T-helper 1 cell treated with Interleukin-12 subunit alpha and Interleukin-12 subunit beta and Interleukin-4 antibody, amounts not matched to agents 30 μg/mL and 1 μg/mL, for 36 hours (primary cell): ENCODE results near the gene PIAS1.

Source experiments
- H3K27ac Mint-ChIP-seq: one replicate; pipeline ENCODE4 v1.8.0; 2021; ENCODE audit warnings: mild to moderate bottlenecking, mixed read lengths
- H3K27me3 Mint-ChIP-seq: one replicate; pipeline ENCODE4 v1.8.0; 2021; ENCODE audit warnings: low read depth, mixed read lengths
- H3K36me3 Mint-ChIP-seq: one replicate; pipeline ENCODE4 v1.8.0; 2021; ENCODE audit warnings: low read depth, mixed read lengths
- H3K4me1 Mint-ChIP-seq: one replicate; pipeline ENCODE4 v1.8.0; 2021; ENCODE audit warnings: low read depth, mixed read lengths
- H3K4me3 Mint-ChIP-seq: one replicate; pipeline ENCODE4 v1.8.0; 2021; ENCODE audit warnings: mild to moderate bottlenecking, moderate library complexity, mixed read lengths
- H3K9me3 Mint-ChIP-seq: one replicate; pipeline ENCODE4 v1.8.0; 2021; ENCODE audit warnings: mixed read lengths

Gene PIAS1

DNA sequence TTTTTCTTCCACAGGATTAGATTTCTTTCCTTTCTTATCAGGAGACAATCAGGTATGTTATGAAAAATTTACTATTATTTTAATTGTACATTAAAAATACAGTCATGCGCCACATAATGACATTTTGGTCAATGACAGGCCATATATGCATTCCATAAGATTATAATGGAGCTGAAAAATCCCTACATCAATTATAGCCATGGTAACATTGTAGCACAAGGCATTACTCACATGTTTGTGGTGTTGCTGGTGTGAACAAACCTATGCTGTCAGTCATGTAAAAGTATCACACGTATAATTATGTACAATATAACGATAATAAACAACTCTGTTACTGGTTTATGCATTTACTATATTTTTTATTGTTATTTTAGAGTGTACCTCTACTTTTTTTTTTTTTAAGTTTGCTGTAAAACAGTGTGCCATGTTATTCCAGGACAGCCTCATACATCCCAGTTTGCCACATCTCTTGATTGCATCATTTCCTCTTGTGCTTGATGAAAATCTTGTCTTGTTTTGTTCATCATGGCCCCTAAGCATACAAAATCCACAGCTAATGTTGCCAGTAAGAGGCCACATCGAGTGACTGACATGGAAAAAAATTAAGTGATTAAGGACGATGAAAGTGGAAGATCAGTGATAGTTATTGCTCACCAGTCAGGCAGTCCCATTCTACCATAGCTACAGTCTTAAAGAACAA, 129.7 kb downstream of the PIAS1 start:
- Mint-ChIP-seq H3K36me3 (peaks cover 42% of the 10 kb centered on the region), H3K27me3 (no peaks in the 10 kb centered on the region), H3K4me1 (peaks cover 5% of the 10 kb centered on the region), H3K27ac (no peak overlapping the region), H3K9me3 (no peaks in the 10 kb centered on the region), H3K4me3 (no peak overlapping the region)

DNA sequence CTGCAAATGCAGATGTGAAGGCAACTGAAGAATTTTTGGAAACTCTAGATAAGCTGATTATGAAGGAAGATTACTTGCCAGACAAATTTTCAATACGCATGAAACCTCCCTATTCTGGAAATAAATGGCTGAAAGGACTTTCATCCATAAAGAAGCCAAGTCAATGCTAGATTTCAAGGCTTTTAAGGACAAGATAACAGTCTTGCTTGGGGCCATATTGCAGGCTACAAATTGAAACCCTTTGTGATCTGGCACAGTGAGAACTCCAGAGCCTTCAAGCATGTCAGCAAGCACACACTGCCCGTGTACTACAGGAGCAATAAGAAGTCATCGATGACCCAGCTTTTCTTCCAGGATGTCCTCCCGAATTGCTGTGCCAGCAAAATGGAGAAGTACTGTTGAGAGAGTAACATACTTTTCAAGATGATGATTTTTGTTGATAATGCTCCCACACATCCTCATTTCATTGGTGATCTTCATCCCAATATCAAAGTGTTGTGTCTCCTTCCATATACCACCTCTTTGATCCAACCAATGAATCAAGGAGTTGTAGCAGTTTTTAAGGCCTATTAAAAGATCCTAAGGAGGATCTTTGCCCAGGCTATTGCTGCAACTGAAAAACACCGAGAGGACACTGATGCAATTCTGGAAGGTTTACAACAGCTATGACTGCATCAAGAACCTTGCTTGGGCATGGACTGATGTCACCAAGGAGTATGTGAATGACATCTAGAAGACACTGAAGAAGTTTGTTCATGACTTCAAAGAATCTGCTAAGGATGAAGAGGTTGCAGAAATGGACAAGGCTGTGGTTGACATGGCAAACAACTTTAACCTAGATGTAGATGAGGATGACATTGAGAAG, 130.7 kb downstream of the PIAS1 start:
- no peaks in the 10 kb centered on the region for H3K9me3 Mint-ChIP-seq
- H3K27ac Mint-ChIP-seq = no peak overlapping the region
- peaks cover 47% of the 10 kb centered on the region for H3K36me3 Mint-ChIP-seq
- no peak overlapping the region for H3K4me3 Mint-ChIP-seq
- H3K27me3 Mint-ChIP-seq = no peaks in the 10 kb centered on the region
- peaks cover 5% of the 10 kb centered on the region for H3K4me1 Mint-ChIP-seq

DNA sequence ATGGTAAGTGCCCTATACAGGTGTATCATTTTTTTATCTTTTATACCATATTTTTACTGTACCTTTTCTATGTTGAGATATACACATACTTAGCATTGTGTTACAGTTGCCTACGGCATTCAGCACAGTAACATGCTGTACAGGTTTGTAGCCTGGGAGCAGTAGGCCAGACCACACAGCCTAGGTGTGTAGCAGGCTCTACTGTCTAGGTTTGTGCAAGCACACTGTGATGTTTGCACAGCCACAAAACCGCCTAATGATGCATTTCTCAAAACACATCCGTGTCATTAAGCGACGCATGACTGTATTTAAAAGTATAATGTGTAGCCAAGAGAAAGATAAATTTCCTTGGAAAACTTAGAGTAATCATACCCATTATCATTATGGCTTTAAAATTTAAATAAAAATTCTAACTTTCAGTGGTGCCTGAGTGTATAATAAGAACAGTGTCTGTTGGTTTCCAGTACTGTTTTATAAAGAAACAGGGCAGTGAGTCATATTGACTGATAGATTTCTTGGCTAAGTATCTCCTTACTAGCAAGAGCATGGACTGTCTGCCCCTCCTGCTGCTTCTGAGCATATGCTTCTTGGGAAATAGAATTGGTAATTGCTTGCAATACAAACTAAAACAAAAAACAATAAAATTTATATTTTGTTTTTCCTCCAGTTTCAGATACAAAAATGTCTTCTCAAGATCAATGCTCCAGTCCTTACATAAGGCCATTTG, 132.7 kb downstream of the PIAS1 start:
- peaks cover 46% of the 10 kb centered on the region for H3K36me3 Mint-ChIP-seq
- peaks cover 5% of the 10 kb centered on the region for H3K4me1 Mint-ChIP-seq
- no peaks in the 10 kb centered on the region for H3K27me3 Mint-ChIP-seq

DNA sequence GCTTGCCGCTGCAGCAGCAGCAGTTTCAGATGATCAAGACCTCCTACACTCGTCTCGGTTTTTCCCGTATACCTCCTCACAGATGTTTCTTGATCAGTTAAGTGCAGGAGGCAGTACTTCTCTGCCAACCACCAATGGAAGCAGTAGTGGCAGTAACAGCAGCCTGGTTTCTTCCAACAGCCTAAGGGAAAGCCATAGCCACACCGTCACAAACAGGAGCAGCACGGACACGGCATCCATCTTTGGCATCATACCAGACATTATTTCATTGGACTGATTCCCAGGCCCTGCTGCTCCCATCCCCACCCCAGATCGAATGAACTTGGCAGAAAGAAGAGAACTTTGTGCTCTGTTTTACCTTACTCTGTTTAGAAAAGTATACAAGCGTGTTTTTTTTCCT, 133.4 kb downstream of the PIAS1 start:
- Mint-ChIP-seq H3K4me1 (peaks cover 5% of the 10 kb centered on the region), H3K4me3 (no peak overlapping the region), H3K9me3 (no peaks in the 10 kb centered on the region), H3K27me3 (no peaks in the 10 kb centered on the region), H3K36me3 (peaks cover 51% of the 10 kb centered on the region), H3K27ac (no peak overlapping the region)

More for the DNA sequence above, 132.7 kb downstream of the PIAS1 start:
- Mint-ChIP-seq H3K9me3 (no peaks in the 10 kb centered on the region), H3K4me3 (no peak overlapping the region), H3K27ac (no peak overlapping the region)

DNA sequence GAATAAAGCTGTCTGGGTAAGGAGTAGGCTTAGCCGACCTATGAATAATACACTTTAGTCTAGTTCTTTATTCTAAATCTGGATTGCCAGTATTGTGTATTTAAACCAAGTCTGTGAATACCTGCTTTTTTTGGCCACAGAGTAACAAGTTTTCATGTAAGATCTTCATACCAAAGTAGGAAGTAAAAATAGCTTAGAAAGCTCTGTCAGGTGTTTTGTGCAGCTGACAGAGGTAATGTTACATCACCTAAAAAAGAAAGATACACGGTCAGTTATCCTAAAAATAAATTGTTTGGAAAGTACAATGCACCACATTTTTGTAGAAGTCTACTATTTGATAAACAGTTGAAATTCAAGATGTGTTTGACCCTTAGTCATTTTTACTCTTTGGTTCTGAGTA, 134.5 kb downstream of the PIAS1 start:
- Mint-ChIP-seq H3K9me3 (no peaks in the 10 kb centered on the region), H3K4me1 (peaks cover 3% of the 10 kb centered on the region), H3K4me3 (no peak overlapping the region), H3K27me3 (no peaks in the 10 kb centered on the region), H3K36me3 (peaks cover 49% of the 10 kb centered on the region), H3K27ac (no peak overlapping the region)

DNA sequence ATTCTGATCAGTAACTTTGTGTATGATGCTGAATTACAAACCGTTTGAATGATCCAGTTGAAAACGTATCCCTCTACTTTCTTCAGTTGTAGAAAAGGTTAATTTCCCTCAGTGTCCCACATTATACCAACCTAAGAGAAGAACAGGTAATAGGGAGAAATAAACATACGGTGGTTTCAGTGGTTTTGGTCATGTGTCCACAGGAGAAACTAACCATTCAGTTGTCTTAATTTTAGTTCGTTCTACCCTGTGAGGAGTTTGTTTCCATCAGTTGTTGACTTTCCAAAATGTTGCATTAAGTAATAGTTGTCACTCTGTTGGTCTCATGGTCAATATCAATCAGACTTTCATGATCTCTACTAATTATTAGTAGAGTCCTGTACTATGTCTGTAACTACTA, 135.9 kb downstream of the PIAS1 start:
- H3K27me3 Mint-ChIP-seq = no peaks in the 10 kb centered on the region
- no peak overlapping the region for H3K27ac Mint-ChIP-seq
- H3K4me3 Mint-ChIP-seq = no peak overlapping the region
- H3K9me3 Mint-ChIP-seq = no peaks in the 10 kb centered on the region
- peaks cover 46% of the 10 kb centered on the region for H3K36me3 Mint-ChIP-seq
- H3K4me1 Mint-ChIP-seq = peaks cover 3% of the 10 kb centered on the region

DNA sequence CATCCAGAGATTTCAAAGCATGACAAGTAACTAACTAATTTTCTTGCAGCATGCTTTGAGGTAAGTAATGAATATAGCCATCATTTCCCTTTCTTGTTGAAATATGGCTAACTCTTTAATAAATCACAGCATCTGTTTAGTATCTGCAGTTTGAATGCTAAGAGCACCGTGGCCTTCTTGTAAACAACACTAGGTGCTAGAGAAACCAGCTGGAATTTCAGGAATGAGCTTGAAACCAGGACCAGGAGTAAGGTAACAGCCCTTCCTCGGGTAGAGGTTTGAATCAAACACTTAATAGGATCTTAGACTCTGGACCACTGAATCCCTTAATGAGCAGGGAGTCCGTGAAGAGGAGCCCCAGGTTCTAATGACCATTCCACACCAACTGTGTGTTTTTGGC, 137.4 kb downstream of the PIAS1 start:
- Mint-ChIP-seq H3K4me3 (no peak overlapping the region), H3K4me1 (peaks cover 3% of the 10 kb centered on the region), H3K27me3 (no peaks in the 10 kb centered on the region), H3K27ac (no peak overlapping the region), H3K36me3 (peaks cover 42% of the 10 kb centered on the region), H3K9me3 (no peaks in the 10 kb centered on the region)

DNA sequence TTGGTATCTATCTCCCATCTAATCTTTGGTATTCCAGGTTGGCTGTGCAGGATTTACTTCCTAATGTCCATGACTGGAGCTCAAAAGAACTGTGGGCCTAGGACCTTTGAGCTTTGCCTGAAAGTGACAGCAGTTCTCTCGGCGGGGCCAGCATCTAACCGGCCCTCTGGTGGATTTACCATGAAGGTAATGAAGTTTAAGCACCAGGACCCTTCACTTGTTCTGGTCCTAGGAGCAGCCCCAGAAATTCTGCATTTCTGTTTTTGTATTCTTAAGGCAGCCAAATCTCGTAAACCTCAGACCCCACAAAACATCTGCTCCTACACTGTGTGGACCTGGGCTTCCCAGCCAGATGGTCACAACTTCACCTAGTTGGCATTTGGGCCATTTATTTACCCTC, 138.0 kb downstream of the PIAS1 start:
- no peaks in the 10 kb centered on the region for H3K9me3 Mint-ChIP-seq
- peaks cover 43% of the 10 kb centered on the region for H3K36me3 Mint-ChIP-seq
- no peaks in the 10 kb centered on the region for H3K27me3 Mint-ChIP-seq
- H3K4me3 Mint-ChIP-seq = no peak overlapping the region
- H3K27ac Mint-ChIP-seq = no peak overlapping the region
- H3K4me1 Mint-ChIP-seq = peaks cover 3% of the 10 kb centered on the region

DNA sequence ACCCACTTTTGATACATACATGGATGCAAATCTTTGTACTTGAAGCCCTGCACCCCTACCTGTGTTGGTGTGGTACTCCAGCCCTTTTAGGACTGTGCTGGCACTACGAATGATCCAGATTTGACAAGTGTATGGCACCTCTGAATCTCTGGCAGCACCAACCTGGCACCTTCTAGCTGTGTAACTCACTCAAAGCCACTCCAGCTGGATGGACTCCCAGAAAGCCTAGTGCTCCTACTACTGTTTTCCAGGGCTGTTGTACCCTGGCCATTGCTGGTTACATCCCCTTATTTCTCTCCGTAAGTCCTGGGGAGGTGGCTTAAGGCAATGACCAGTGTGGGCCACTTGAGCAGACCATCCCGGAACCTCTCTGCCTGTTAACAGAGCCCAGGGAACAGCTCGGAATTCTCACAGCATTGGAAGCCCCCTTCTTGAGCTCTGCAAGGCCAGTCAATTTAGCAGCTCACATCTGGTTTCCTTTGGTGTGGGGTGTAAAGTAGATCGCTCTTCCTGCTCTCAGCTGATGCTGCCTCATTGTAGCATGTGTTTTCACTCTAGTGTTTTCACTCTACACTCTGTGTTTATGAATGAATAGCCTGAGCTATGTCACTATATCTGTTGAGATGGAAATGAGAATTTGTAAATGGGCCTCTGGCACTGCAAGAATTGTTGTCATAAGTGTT, 138.8 kb downstream of the PIAS1 start:
- Mint-ChIP-seq H3K4me3 (no peak overlapping the region), H3K9me3 (no peaks in the 10 kb centered on the region), H3K27ac (no peak overlapping the region), H3K27me3 (no peaks in the 10 kb centered on the region), H3K4me1 (no peaks in the 10 kb centered on the region), H3K36me3 (peaks cover 40% of the 10 kb centered on the region)

DNA sequence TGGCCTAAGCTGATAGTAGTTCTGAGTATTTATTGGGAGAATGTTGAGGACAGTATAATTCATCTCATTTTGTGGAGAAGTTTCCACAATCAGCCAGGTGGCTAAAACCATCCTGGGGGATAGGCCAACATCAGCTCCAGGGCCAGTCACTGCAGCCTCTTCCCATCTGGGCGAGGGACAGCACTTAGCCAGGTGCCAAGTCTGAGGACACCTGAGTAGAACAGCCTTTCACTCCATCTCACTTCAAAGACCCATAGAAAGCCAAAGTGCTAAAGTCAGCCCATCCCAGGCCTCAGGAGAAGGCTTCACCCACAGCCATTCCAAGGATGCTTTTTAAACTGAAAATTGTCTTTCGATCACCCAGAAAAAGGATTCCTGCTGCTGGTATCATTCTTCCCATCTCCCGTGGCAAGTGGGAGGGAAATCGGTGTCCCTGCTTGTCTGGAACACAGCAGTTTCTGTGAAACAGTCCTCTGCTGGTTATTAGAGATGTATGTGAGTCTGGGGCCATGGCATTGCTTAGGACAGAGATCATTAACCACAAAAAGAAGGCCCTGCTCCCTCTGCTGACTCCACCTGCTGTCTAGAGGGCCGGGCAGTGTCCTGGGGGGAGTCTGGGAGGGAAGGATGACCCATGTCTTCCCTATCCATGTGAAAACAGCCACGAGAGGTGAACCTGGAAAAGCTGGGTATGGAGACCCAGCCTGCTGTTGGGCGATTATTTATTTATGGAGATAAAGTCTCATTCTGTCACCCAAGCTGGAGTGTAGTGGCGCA, 141.4 kb downstream of the PIAS1 start:
- Mint-ChIP-seq H3K36me3 (peaks cover 24% of the 10 kb centered on the region), H3K27ac (no peak overlapping the region), H3K9me3 (no peaks in the 10 kb centered on the region), H3K27me3 (no peaks in the 10 kb centered on the region), H3K4me1 (no peaks in the 10 kb centered on the region), H3K4me3 (no peak overlapping the region)

DNA sequence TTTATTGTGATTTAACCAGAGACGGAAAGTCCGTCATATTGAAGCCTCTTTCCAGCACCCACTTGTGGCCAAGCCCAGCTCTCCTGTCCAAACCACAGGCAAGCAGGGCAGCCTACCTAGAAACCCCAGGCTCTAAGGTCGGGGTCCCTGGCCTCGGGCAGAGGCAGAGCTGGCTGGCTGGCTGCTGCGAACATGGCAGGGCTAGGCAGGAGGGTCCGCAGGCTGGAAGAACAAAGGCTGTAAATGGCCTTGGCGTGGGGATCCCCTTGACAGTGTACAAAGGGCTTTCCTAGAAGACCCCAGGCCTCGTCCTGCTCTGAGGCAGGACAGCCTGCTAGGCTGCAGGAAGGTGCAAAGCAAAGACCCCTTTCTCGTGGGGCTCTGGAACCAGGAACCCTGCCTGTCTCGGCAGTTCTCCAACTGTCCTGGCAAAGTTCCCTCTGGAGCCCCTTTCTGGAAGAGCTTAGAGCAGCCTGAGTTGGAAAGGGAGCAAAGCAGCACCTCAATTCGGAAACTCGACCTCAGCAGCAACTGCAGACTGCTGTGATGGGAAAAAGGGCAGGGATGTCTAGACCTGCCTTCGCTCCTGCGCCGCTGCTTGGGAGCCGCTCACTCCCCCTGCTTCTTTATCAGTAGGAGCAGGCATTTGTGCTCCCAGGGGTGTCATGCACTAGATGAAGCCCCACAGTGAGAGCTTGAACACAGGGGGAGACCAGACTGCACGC, 142.5 kb downstream of the PIAS1 start:
- peaks cover 2% of the 10 kb centered on the region for H3K4me1 Mint-ChIP-seq
- no peak overlapping the region for H3K4me3 Mint-ChIP-seq
- no peaks in the 10 kb centered on the region for H3K27me3 Mint-ChIP-seq
- H3K9me3 Mint-ChIP-seq = no peaks in the 10 kb centered on the region
- no peak overlapping the region for H3K27ac Mint-ChIP-seq
- H3K36me3 Mint-ChIP-seq = peaks cover 24% of the 10 kb centered on the region

DNA sequence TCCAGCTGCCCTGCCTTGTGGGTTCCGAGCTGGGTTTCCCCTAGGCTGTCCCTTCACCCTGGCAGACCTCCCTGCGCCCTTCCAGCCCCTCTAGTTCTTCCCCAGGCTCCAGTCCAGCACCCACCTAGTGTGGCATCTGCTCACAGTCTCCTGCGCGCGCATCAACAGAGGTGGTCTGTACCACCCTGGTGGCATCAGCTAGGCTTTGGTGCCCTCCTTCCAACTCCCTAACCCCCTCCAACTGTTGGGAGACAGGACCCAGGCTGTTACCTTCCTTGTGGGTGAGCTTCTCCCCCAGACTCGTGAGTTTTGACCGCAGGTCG, 143.0 kb downstream of the PIAS1 start:
- H3K27me3 Mint-ChIP-seq = no peaks in the 10 kb centered on the region
- peaks cover 23% of the 10 kb centered on the region for H3K36me3 Mint-ChIP-seq
- H3K4me3 Mint-ChIP-seq = no peak overlapping the region
- no peaks in the 10 kb centered on the region for H3K9me3 Mint-ChIP-seq
- peaks cover 8% of the 10 kb centered on the region for H3K4me1 Mint-ChIP-seq
- no peak overlapping the region for H3K27ac Mint-ChIP-seq

DNA sequence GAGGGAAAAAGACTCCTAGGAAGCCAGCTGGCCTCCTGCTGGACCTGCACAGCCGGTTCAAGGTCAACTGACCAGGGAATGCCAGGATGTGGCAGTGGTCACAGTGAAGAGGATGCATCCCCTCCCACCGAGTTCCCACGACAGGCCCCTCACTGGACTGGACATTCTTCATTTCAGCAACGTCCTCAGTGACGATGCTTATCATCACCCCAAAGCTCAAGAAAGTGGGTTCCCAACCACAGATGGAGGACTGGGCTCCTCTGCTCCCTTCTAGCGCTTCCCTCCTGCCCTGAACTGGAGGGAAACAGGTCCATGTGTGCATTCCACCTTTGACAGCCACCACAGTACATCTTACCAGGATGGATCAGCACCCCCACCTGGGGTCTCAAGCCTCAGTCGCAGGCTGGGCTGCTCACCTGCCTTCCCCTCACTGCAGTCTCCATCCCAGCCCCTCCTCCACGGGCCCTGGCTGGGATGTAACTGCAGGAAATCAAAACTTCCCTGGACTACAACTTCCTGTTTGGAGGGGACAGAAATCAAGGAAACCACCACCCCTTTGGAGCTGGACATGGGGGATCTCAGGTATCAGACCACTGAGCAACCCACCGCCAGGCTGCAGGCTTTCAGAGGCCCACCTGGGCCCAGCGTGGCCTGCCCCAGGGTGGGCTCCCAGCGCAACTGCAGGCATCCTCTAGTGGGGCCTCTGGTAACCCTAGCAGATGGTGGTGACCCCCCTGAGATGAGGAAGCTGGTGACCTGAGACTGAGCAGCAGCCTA, 143.7 kb downstream of the PIAS1 start:
- Mint-ChIP-seq H3K27me3 (no peaks in the 10 kb centered on the region), H3K4me3 (no peak overlapping the region), H3K36me3 (peaks cover 19% of the 10 kb centered on the region), H3K9me3 (no peaks in the 10 kb centered on the region), H3K4me1 (peaks cover 12% of the 10 kb centered on the region), H3K27ac (no peak overlapping the region)
